Immature natural killer cell (primary cell): ENCODE measurements around the gene EPHA2. TPM values are rescaled to one million over a fixed set of nuclear protein-coding genes. Genes with fewer than 3 reads are reported as not detected.

ENCODE experiments used
- DNase-seq, 3 donors: peaks; one replicate each; pipeline ENCODE4 v3.0.0; 2022; ENCODE audit warnings: mixed read lengths in 1 of 3
- H3K27ac Mint-ChIP-seq, 6 donors: one replicate each; pipeline ENCODE4 v1.8.0; 2020; ENCODE audit warnings: mixed read lengths in 6 of 6, mild to moderate bottlenecking in 5 of 6, inconsistent platforms in 4 of 6, moderate library complexity in 3 of 6
- H3K27me3 Mint-ChIP-seq, 3 donors: one replicate each; pipeline ENCODE4 v1.8.0; 2020 to 2021; ENCODE audit warnings: low read depth in 3 of 3, mild to moderate bottlenecking in 3 of 3, mixed read lengths in 3 of 3, moderate library complexity in 3 of 3, inconsistent platforms in 1 of 3
- H3K36me3 Mint-ChIP-seq, 3 donors: one replicate each; pipeline ENCODE4 v1.8.0; 2020; ENCODE audit warnings: mixed read lengths in 3 of 3, inconsistent platforms in 2 of 3, mild to moderate bottlenecking in 2 of 3
- H3K4me1 Mint-ChIP-seq, 2 donors: one replicate each; pipeline ENCODE4 v1.8.0; 2020; ENCODE audit warnings: inconsistent platforms in 2 of 2, mild to moderate bottlenecking in 2 of 2, mixed read lengths in 2 of 2, moderate library complexity in 1 of 2
- H3K4me3 Mint-ChIP-seq, 5 donors: one replicate each; pipeline ENCODE4 v1.8.0; 2020; ENCODE audit warnings: mild to moderate bottlenecking in 5 of 5, mixed read lengths in 5 of 5, inconsistent platforms in 3 of 5, moderate library complexity in 3 of 5
- H3K9me3 Mint-ChIP-seq, 6 donors: one replicate each; pipeline ENCODE4 v1.8.0; 2020; ENCODE audit warnings: mild to moderate bottlenecking in 6 of 6, mixed read lengths in 6 of 6, inconsistent platforms in 4 of 6, moderate library complexity in 3 of 6
- polyA plus RNA-seq, 3 donors: library from polyadenylated mRNA; unstranded; fragments of 300-500 nt; fragmentation: Illumina TruSeq; gene quantifications; one replicate each; pipeline ENCODE4 v1.2.3, GENCODE V29; 2021

EPHA2 gene
- polyA plus RNA-seq, 3 donors from 2014 or later, result not detected

GRCh38 chr1:16178596-16179497 is 23.0 kb upstream of the EPHA2 start:
- H3K4me3 Mint-ChIP-seq, result no peak overlapping the region
- no peak for DNase-seq
- no peaks in the 10 kb centered on the region for H3K9me3 Mint-ChIP-seq
- H3K27ac Mint-ChIP-seq, result no peak overlapping the region
- peaks cover 0 to 3% (median 0%) of the 10 kb centered on the region in 3 donors for H3K36me3 Mint-ChIP-seq
- no peaks in the 10 kb centered on the region for H3K4me1 Mint-ChIP-seq
- H3K27me3 Mint-ChIP-seq, result peaks cover 2 to 9% (median 5%) of the 10 kb centered on the region in 3 donors

DNA sequence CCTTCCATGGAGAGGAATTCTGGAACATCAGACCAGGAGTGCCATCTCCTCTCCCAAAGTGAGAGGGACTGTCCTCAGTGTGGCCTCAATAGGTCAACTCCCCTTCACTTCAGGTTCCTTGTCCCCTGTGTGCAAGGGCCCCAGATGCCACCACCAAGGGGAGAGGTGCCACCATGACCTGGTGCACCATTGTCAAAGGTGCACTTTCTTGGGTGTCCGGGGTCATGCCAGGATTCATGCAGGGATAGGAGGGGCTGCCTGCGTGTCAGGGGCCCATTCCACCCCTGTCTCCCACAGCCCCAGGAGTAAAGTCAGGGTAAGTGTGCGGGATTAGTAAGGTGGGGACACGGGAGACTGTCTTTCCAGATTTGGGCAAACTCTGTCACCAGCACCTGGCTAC is 21.4 kb upstream of the EPHA2 start:
- Mint-ChIP-seq H3K4me1 (no peaks in the 10 kb centered on the region), H3K27ac (no peak overlapping the region), H3K27me3 (peaks cover 0 to 9% (median 9%) of the 10 kb centered on the region in 3 donors), H3K9me3 (no peaks in the 10 kb centered on the region), H3K4me3 (no peak overlapping the region), H3K36me3 (peaks cover 0 to 3% (median 0%) of the 10 kb centered on the region in 3 donors)
- no peak for DNase-seq

GRCh38 chr1:16176653-16177052 is 20.8 kb upstream of the EPHA2 start:
- Mint-ChIP-seq H3K36me3 (peaks cover 0 to 3% (median 0%) of the 10 kb centered on the region in 3 donors), H3K4me3 (no peak overlapping the region), H3K27me3 (peaks cover 0 to 9% (median 9%) of the 10 kb centered on the region in 3 donors), H3K9me3 (no peaks in the 10 kb centered on the region), H3K27ac (no peak overlapping the region), H3K4me1 (no peaks in the 10 kb centered on the region)
- no peak for DNase-seq

DNA sequence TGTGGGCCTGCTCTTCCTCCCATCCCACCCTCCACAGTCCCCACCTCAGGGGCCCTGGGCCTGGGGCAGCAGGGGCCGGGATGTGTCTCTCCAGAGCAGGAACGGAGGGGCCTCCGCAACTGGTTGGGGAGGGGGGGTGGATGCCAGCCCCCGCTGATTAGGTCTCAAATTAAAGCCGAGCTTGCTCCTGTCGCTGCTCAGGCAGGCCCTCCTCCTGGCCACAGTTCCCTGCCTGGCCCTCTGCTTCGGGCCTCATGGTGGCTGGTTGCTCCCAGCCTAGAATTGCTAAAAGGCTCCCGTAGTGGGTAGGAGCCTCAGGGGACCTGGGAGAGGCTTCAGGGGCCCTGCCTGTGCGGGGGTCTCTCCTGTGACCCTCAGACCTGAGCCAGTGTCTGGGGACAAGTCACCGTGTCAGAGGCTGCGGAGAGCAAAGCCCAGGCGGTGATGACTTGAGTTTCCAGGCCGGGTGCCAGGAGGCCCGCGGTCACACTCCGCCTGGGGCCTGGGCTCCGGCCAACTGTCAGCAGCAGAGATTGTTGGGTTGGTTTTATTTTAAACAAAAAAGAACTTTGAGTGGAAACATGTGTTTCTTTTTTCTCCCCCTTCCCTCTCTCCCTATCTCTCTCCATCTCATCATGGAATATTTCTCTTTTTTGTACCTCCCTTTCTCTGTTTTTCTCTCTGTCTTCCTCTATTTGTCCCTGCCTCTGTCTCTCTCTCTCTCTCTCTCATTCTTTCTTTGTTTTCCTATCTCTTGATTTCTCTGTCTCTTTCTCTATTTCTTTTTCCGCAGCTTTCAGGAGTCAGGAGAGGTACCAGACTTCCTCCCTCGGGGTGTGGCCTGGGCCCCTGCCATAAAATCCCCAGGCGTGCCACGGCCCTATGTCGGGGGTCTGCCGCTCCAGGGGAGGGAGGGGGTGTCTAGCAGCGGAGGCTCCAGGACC is 20.0 kb upstream of the EPHA2 start:
- Mint-ChIP-seq H3K27ac (peak overlapping the region in 1 of 6 donors; percentile 83), H3K27me3 (peaks cover 3 to 12% (median 7%) of the 10 kb centered on the region in 3 donors), H3K9me3 (no peaks in the 10 kb centered on the region), H3K36me3 (peaks cover 0 to 3% (median 0%) of the 10 kb centered on the region in 3 donors), H3K4me3 (no peak overlapping the region), H3K4me1 (no peaks in the 10 kb centered on the region)
- DNase-seq, result no peak

- no peak overlapping the region for H3K27ac Mint-ChIP-seq
- H3K36me3 Mint-ChIP-seq, result peaks cover 0 to 3% (median 0%) of the 10 kb centered on the region in 3 donors
- peaks cover 7 to 15% (median 10%) of the 10 kb centered on the region in 3 donors for H3K27me3 Mint-ChIP-seq
- H3K4me3 Mint-ChIP-seq, result no peak overlapping the region
- no peaks in the 10 kb centered on the region for H3K4me1 Mint-ChIP-seq
- no peaks in the 10 kb centered on the region for H3K9me3 Mint-ChIP-seq
- DNase-seq, result no peak
These were observed 19.2 kb upstream of the EPHA2 start for GRCh38 chr1:16174886-16175598.

- peaks cover 1 to 2% of the 10 kb centered on the region in 2 donors for H3K4me1 Mint-ChIP-seq
- DNase-seq, result no peak
- no peak overlapping the region for H3K27ac Mint-ChIP-seq
- no peaks in the 10 kb centered on the region for H3K9me3 Mint-ChIP-seq
- peaks cover 9 to 22% (median 12%) of the 10 kb centered on the region in 3 donors for H3K27me3 Mint-ChIP-seq
- no peak overlapping the region for H3K4me3 Mint-ChIP-seq
- peaks cover 0 to 3% (median 0%) of the 10 kb centered on the region in 3 donors for H3K36me3 Mint-ChIP-seq
These were observed 18.5 kb upstream of the EPHA2 start for GRCh38 chr1:16174261-16174868.

- no peaks in the 10 kb centered on the region for H3K9me3 Mint-ChIP-seq
- no peak overlapping the region for H3K27ac Mint-ChIP-seq
- H3K4me1 Mint-ChIP-seq, result peaks cover 8 to 9% of the 10 kb centered on the region in 2 donors
- peaks cover 10 to 23% (median 15%) of the 10 kb centered on the region in 3 donors for H3K27me3 Mint-ChIP-seq
- no peak for DNase-seq
- H3K36me3 Mint-ChIP-seq, result peaks cover 0 to 3% (median 0%) of the 10 kb centered on the region in 3 donors
- H3K4me3 Mint-ChIP-seq, result no peak overlapping the region
These were observed 17.8 kb upstream of the EPHA2 start for GRCh38 chr1:16173447-16174260.

DNA sequence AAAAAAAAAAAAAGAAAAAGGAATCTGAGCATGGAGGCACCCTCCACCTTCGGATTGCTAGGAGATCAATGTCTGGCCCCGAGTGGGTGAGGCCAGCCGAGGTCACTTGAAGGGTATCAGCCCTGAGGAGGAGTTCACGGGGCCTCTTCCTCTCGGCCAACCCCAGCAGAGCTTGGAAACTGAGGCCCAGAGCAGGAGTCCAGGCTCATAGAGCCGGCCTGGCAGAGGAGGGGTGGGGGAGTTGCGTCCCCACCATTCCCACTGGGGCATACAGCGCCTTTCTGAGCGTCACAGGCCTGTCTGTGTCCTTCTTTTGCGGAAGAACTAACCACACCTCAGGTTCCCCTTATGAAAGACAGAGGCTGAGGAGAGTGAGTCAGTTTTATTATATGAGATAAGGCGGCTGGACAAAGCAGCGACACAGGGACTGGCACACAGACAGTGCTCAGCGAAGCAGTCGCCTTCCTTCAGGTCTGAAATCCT is 17.1 kb upstream of the EPHA2 start:
- no peak for DNase-seq
- Mint-ChIP-seq H3K9me3 (no peaks in the 10 kb centered on the region), H3K27ac (no peak overlapping the region), H3K4me1 (peaks cover 15% of the 10 kb centered on the region in 2 donors), H3K27me3 (peaks cover 12 to 28% (median 19%) of the 10 kb centered on the region in 3 donors), H3K4me3 (no peak overlapping the region), H3K36me3 (peaks cover 0 to 3% (median 0%) of the 10 kb centered on the region in 3 donors)

DNA sequence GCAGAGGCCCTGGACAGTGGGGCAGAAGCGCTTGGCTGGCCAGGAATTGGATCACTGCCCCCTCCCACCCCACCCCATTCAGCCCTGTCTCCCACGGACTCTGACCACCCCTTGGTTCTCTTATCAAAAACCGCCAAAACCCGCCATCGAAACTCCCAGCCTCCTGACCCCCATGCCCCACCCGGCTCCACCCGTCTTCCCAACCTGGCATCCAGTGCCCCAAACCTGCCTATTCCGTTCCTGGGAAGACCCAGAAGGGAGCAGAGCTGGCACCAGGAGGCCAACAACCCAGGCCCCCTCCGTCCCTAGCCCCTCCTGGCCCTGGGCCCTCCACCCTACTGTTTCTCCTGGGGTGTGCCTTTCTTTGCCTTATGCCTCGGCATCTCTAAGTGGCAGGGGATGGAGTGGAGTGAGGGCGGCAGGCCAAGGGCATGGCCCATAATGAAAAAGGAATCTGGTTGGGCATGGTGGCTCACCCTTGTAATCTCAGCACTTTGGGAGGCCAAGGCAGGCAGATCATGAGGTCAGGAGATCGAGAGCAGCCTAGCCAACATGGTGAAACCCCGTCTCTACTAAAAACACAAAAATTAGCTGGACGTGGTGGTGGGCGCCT is 16.5 kb upstream of the EPHA2 start:
- Mint-ChIP-seq H3K4me1 (peaks cover 15% of the 10 kb centered on the region in 2 donors), H3K27ac (no peak overlapping the region), H3K9me3 (no peaks in the 10 kb centered on the region), H3K36me3 (peaks cover 0 to 3% (median 0%) of the 10 kb centered on the region in 3 donors), H3K27me3 (peaks cover 12 to 28% (median 19%) of the 10 kb centered on the region in 3 donors), H3K4me3 (no peak overlapping the region)
- no peak for DNase-seq

DNA sequence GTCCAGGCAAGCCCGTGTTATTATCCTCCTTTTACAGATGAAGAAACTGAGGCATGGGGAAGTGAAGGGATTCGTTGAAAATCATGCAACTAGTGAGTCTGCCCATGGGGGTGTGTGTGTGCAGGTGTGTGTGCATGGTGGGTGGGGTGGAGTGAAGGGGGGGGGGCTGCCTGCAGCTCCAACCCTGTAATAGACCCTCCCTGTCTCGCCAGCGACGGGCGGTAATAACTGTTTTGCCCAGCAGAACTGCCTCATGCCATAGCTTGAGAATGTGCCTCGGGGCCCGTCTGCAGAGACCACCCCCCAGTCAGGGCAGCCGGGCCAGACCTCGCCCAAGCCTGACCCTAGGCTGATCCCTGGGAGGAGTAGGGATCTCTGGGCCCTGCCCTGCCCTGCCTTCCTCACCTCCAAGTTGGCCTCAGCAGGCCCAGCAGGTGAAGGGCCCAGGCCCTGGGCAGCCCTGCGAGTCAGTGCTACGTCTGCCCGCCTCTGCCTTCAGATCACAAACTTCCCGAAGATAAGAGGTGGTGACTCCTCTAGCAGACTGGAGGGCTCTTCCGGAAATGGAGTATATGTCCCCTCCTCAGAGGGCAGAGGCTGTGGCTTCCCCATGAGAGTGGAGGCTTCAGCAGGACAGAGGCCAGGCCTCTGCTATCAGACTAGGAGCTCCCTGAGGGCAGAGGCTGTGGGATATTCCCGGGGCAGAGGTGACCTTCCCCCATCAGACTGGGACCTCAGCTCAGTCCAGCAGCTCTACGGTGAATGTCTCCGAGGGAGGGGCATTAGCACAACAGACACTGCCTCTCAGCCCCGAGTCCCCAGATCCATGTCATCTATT is 15.7 kb upstream of the EPHA2 start:
- Mint-ChIP-seq H3K27me3 (peaks cover 14 to 24% (median 19%) of the 10 kb centered on the region in 3 donors), H3K27ac (no peak overlapping the region), H3K4me3 (no peak overlapping the region), H3K9me3 (no peaks in the 10 kb centered on the region), H3K36me3 (no peaks in the 10 kb centered on the region), H3K4me1 (peaks cover 15% of the 10 kb centered on the region in 2 donors)
- DNase-seq, result no peak

DNA sequence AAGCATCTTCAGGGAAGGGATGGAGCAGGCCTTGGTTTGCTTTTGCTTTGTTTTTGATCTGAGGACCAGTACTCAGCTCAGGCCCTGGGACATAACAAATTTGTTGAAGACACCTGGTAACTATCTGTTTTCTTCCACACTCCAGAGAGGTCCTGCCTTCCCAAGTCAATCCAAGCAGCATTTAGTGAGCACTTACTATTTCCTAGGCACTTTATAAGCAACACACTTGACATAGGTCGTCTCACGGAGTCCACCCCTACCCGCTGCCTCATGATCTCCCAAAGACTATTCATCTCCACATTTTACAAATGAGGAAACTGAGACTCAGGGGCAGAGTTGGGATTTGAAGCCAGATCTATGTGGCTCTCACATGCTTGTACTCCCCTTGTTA is 14.4 kb upstream of the EPHA2 start:
- Mint-ChIP-seq H3K27ac (no peak overlapping the region), H3K4me3 (no peak overlapping the region)

More for the DNA sequence above, 14.4 kb upstream of the EPHA2 start:
- Mint-ChIP-seq H3K9me3 (no peaks in the 10 kb centered on the region), H3K4me1 (peaks cover 15% of the 10 kb centered on the region in 2 donors), H3K27me3 (peaks cover 12 to 26% (median 23%) of the 10 kb centered on the region in 3 donors), H3K36me3 (no peaks in the 10 kb centered on the region)
- no peak for DNase-seq
